KMS-11 (cell line): ENCODE measurements around the gene RALGAPA1.
"Not testable (repeated sequence)": the region's sequence is repeated elsewhere in the genome, so short reads cannot be mapped to it uniquely, and the experiment has no call there.

ENCODE experiments used
- H2AFZ ChIP-seq: fragments of 200-600 bp; sonication (generic); 2 replicates; pipeline ENCODE4 v1.6.1; 2016; ENCODE audit warnings: antibody characterized with exemption, mixed run types, low read depth
- H3K27ac ChIP-seq: fragments of 200-600 bp; sonication (generic); 2 replicates; pipeline ENCODE4 v1.6.1; 2016; ENCODE audit warnings: mild to moderate bottlenecking, mixed run types
- H3K27me3 ChIP-seq: fragments of 200-600 bp; sonication (generic); 2 replicates; pipeline ENCODE4 v1.6.1; 2017; ENCODE audit warnings: mild to moderate bottlenecking, low read depth, mixed run types, moderate library complexity; ENCODE audit not compliant: insufficient read depth
- H3K36me3 ChIP-seq: fragments of 200-600 bp; sonication (generic); 2 replicates; pipeline ENCODE4 v1.6.1; 2017; ENCODE audit warnings: mild to moderate bottlenecking, mixed run types; ENCODE audit not compliant: insufficient read depth
- H3K4me1 ChIP-seq: fragments of 200-600 bp; sonication (generic); 2 replicates; pipeline ENCODE4 v1.6.1; 2016; ENCODE audit warnings: mild to moderate bottlenecking, low read depth, mixed run types; ENCODE audit not compliant: poor library complexity, severe bottlenecking
- H3K4me2 ChIP-seq: fragments of 200-600 bp; sonication (generic); 2 replicates; pipeline ENCODE4 v1.7.0; 2016; ENCODE audit warnings: mild to moderate bottlenecking, mixed run types
- H3K4me3 ChIP-seq: fragments of 200-600 bp; sonication (generic); IDR thresholded peaks from 2 replicates; pipeline ENCODE4 v1.6.1; 2017; ENCODE audit warnings: low read depth, low read length, mixed read lengths; ENCODE audit not compliant: insufficient read depth
- H3K79me2 ChIP-seq: fragments of 200-600 bp; sonication (generic); 2 replicates; pipeline ENCODE4 v1.6.1; 2016; ENCODE audit warnings: low read depth, mixed run types; ENCODE audit not compliant: insufficient read depth
- H3K9ac ChIP-seq: fragments of 200-600 bp; sonication (generic); 2 replicates; pipeline ENCODE4 v1.6.1; 2016; ENCODE audit warnings: mild to moderate bottlenecking, mixed run types
- H4K20me1 ChIP-seq: fragments of 200-600 bp; sonication (generic); 2 replicates; pipeline ENCODE4 v1.6.1; 2016; ENCODE audit warnings: mild to moderate bottlenecking, mixed run types; ENCODE audit not compliant: insufficient read depth
- TF ChIP-seq, protein P1 (sequence below): fragments of 200-600 bp; sonication (generic); conservative IDR thresholded peaks from 2 replicates; pipeline ENCODE4 v1.6.1; 2017; ENCODE audit warnings: low read depth, mild to moderate bottlenecking, antibody characterized with exemption, low read length, moderate library complexity, mixed read lengths

Gene RALGAPA1

GRCh38 chr14:35742442-35742841, 66.7 kb downstream of the RALGAPA1 start:
- Histone ChIP-seq H3K27ac (no peak overlapping the region), H4K20me1 (no peaks in the 10 kb centered on the region), H3K79me2 (no peaks in the 10 kb centered on the region), H3K4me1 (no peaks in the 10 kb centered on the region), H3K9ac (no peak overlapping the region), H3K36me3 (no peaks in the 10 kb centered on the region), H3K27me3 (no peaks in the 10 kb centered on the region), H2AFZ (no peak overlapping the region), H3K4me2 (no peak overlapping the region), H3K4me3 (no peak overlapping the region)
- TF ChIP-seq, protein P1, sequence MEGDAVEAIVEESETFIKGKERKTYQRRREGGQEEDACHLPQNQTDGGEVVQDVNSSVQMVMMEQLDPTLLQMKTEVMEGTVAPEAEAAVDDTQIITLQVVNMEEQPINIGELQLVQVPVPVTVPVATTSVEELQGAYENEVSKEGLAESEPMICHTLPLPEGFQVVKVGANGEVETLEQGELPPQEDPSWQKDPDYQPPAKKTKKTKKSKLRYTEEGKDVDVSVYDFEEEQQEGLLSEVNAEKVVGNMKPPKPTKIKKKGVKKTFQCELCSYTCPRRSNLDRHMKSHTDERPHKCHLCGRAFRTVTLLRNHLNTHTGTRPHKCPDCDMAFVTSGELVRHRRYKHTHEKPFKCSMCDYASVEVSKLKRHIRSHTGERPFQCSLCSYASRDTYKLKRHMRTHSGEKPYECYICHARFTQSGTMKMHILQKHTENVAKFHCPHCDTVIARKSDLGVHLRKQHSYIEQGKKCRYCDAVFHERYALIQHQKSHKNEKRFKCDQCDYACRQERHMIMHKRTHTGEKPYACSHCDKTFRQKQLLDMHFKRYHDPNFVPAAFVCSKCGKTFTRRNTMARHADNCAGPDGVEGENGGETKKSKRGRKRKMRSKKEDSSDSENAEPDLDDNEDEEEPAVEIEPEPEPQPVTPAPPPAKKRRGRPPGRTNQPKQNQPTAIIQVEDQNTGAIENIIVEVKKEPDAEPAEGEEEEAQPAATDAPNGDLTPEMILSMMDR, result no peak

GRCh38 chr14:35742032-35742371, 67.1 kb downstream of the RALGAPA1 start:
- Histone ChIP-seq H3K79me2 (no peaks in the 10 kb centered on the region), H3K4me1 (no peaks in the 10 kb centered on the region), H4K20me1 (no peaks in the 10 kb centered on the region), H3K4me3 (no peak overlapping the region), H3K36me3 (no peaks in the 10 kb centered on the region), H3K4me2 (no peak overlapping the region), H3K9ac (no peak overlapping the region), H3K27ac (no peak overlapping the region), H2AFZ (no peak overlapping the region), H3K27me3 (no peaks in the 10 kb centered on the region)
- TF ChIP-seq, protein P1, result no peak

GRCh38 chr14:35741345-35742031, 67.6 kb downstream of the RALGAPA1 start:
- Histone ChIP-seq H3K4me3 (no peak overlapping the region), H3K4me1 (no peaks in the 10 kb centered on the region), H2AFZ (no peak overlapping the region), H3K9ac (no peak overlapping the region), H3K27me3 (no peaks in the 10 kb centered on the region), H4K20me1 (no peaks in the 10 kb centered on the region), H3K27ac (no peak overlapping the region), H3K36me3 (no peaks in the 10 kb centered on the region), H3K79me2 (no peaks in the 10 kb centered on the region), H3K4me2 (no peak overlapping the region)
- TF ChIP-seq, protein P1, result no peak

DNA sequence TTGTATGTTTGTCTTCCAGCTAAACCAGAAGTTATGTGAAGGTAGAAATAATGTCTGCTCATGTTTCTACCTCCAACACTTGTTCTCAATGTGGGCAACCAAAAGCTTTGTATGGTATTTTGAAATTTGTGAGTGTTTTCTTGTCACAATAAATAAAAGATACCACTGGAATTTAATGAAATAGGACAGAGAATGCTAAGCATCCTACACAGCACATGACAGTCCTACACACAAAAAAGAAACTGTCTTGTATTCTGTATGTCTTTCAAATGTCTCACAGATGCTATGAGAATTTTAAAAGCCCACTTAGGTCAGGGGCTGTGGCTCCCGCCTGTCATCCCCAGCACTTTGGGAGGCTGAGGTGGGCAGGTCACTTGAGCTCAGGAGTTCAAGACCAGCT, 68.9 kb downstream of the RALGAPA1 start:
- no peaks in the 10 kb centered on the region for H3K79me2 ChIP-seq
- no peaks in the 10 kb centered on the region for H3K27me3 ChIP-seq
- TF ChIP-seq, protein P1, result no peak
- H3K27ac ChIP-seq, result no peak overlapping the region
- no peak overlapping the region for H3K4me3 ChIP-seq
- no peaks in the 10 kb centered on the region for H4K20me1 ChIP-seq
- no peak overlapping the region for H3K9ac ChIP-seq
- H2AFZ ChIP-seq, result no peak overlapping the region
- no peak overlapping the region for H3K4me2 ChIP-seq
- H3K36me3 ChIP-seq, result no peaks in the 10 kb centered on the region
- no peaks in the 10 kb centered on the region for H3K4me1 ChIP-seq

- not testable (repeated sequence) for H3K4me3 ChIP-seq, H3K27me3 ChIP-seq, H3K4me1 ChIP-seq, H3K9ac ChIP-seq, H3K79me2 ChIP-seq, H4K20me1 ChIP-seq, H3K27ac ChIP-seq, H3K4me2 ChIP-seq, H2AFZ ChIP-seq, H3K36me3 ChIP-seq
Observed at GRCh38 chr14:35735163-35735562, 73.9 kb downstream of the RALGAPA1 start.

GRCh38 chr14:35733510-35733909, 75.6 kb downstream of the RALGAPA1 start:
- not testable (repeated sequence) for H2AFZ ChIP-seq, H3K4me2 ChIP-seq, H3K27me3 ChIP-seq, H3K36me3 ChIP-seq, H4K20me1 ChIP-seq, H3K9ac ChIP-seq, H3K27ac ChIP-seq, H3K4me3 ChIP-seq, H3K4me1 ChIP-seq, H3K79me2 ChIP-seq
